Caki2 (cell line): Measurements from ENCODE around the gene ZNF407. TPM values are rescaled to one million over a fixed set of nuclear protein-coding genes. Genes with fewer than 3 reads are reported as not detected.

Experiments used
- DNase-seq: peaks from one replicate; pipeline ENCODE4 v3.0.0-alpha.2; 2015; ENCODE audit warnings: low read depth
- in situ Hi-C: cut with HindIII; loops from 2 replicates; pipeline ENCODE4 v1.10.0; 2016; ENCODE audit warnings: low sequenced_read_pairs, low pct_unique_long_range_greater_than_20kb, mixed read lengths
- total RNA-seq: library from RNA; depleted of rRNA; stranded (reverse); fragments of >200 nt; shearing (Covaris generic); gene quantifications from 2 replicates; pipeline ENCODE4 v1.2.3, GENCODE V29; 2014; ENCODE audit warnings: low replicate concordance

ZNF407 gene
- total RNA-seq, 1 experiment from 2014 or later, result 1.3 TPM

DNA sequence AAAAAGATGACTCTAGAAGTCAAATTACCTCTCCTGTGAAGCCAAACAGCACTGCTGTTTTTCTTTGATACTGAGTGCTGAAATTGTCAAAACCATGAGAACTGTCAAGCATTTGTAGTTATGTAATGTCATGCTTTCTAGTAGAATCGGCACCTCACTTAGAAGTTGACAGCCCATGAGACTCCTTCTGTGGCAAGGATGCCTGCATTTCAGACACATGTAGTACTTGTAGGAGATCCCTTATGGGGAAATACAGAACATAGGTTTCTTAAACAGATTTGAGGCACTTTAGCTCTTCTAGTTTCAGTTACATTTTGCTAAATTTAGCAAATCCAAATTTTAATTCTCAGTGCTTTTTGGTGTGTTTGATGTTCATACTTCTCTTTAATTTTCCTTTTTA lies 15.7 kb downstream of the ZNF407 start:
- in situ Hi-C loops, result no loop called here
- DNase-seq, result no peak

DNA sequence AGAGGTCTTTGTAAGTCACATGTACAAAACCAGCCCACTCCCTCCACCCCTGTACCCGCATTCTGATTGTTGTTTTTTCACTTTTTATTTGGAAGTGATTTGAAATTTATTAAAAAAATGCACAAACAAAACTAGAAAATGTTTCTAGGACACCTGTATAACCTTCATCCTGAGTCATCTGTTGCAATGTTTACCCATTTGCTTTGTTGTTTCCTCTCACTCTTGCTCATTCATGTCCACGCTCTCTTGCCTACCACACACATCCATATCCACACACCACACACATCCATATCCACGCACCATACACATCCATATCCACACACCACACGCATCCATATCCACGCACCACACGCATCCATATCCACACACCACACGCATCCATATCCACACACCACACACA lies 18.8 kb downstream of the ZNF407 start:
- DNase-seq, result no peak
- in situ Hi-C loops, result no loop called here

DNA sequence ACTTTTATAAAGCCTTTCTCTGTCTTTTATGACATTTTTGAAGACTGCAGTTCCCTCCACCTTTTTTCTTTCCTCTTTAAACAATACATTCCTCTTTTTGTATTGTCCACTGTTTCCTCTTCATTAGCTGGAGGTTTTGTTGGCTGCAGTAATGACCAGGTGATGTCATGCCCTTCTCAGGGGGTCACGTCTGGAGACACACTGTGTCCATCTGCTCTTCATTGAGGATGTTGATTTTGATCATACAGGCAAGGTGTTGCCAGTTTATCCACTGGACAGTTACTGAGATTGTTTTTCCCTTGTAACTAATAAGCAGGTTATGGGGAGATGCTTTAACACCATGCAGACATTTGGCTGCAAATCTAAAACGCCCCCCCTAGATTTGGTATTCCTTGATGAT lies 19.8 kb downstream of the ZNF407 start:
- in situ Hi-C loops, result no loop called here
- DNase-seq, result no peak

DNA sequence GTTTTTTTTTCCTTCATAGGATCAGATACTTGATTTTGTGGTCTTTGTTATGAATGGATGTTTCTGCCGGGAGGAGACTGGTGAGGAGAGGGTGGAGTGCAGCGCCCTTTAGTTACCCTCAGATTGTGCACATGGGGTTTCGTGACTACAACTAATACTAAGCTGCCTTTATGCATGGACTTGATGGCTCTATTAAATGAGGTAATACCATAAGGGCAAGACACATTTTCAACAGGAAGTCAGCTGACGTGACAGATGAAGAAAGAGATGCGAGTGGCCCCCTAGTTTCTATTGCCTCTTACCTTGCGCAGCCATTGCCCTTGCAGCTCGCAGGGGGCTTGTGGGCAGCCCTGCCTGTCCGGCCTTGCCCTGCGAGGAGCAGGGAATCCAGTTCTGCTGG lies 24.4 kb downstream of the ZNF407 start:
- in situ Hi-C loops, result no loop called here
- no peak for DNase-seq

DNA sequence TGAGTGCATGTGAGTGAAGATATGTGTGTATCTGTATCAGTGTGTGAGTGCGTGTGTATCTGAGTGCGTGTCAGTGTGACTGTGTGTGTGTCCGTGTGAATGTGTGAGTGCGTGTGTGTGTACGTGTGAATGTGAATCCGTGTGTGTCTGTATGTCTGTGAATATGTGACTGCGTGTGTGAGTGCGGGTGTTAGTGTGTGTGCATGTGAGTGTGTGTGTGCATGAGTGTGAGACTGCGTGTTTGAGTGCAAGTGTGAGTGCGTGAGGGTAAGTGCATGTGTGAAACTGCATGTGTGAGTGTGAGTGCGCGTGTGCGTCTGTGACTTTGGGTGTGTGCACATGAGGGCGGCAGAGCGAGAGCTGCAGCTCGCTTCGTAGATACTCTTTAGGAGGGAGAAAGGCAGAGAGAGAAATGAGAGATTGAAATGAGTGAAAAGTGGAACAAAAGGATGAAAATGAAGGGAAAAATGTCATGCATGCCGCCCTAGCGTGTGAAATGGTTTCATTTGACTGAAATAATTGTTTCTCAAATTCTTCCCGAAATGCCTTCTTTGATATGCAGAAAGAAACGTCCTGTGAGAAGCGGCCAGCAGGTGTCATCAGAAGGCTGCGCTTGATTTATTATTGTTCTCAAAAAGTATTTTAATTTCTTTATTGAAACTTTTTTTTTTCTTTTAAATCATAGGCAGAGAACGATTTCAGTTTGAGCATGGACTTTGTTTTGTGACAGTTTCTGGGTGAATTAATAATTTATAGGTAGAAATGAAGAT lies 25.6 kb downstream of the ZNF407 start:
- DNase-seq, result no peak
- in situ Hi-C loops, result no loop called here

DNA sequence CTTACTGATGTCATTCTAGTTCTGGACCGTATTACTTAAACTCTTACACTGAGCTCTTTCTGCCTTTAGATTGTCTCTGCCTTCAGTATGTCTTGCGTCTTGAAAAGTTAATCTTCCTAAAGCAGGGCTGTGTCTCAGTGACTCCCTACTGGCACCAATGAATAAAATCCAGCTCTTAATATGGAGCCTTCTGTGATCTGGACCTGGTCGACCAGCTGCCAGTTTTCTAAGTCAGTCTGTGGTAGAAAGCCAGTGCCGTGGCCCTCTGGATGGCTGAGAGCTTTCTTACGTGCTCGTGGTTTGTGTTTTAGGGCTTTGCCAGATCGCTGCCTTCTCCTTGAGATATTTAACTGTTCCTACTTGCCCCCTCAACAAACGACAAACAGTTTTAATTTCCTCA lies 26.8 kb downstream of the ZNF407 start:
- in situ Hi-C loops, result no loop called here
- DNase-seq, result no peak

DNA sequence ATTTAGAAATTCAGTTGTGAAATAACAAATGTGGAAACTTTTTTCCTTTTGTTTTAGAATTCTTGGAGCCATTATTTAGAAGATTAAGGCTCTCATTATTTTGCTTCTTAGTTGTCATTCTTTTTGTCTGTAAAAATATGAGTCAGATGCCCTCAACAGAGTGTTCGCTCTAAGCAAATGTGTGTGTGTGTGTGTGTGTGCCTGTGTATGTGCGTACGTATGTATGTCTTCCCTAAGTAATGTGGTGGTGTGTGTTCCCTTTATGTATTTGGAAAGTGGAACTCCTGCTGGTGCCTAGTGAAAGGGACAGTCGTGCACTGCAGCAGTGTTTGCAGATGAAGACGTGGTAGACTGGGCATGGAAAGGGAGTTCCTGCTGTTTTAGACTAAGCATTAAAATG lies 27.5 kb downstream of the ZNF407 start:
- in situ Hi-C loops, result no loop called here
- no peak for DNase-seq

DNA sequence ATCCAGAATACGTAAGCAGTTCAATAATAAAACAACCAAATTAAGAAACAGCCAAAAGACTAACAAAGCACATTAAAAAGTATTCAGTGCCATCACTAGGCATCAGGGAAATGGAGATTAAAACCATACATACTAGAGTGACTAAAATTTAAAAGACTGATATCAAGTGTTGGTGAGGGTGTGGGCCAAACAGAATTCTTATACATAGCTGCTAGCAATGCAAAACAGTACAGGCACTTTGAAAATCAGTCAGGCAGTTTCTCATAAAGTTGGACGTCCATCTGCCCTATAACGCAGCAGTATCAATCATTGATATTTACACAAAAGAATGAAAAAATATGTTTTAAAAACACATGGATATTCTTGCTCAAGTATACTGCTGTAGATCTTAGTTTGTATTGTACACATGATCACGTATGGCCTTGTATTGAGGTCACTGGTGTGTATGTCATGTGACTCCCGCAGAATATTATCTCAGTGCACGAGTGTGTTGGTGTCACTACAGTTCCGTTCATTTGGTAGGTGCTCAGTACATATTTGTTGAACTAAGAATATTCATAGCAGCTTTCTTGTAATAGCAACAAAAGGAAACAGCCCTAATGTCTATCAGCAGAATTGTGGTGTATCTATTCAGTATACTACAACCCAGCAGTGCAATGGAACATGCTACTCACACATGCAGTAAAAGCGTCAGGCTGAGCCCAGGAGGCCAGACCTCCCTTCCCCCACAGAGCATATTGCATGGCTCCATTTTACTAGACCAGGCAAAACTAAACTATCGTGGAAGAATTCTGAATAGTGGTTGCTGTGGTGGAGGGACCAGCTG lies 28.6 kb downstream of the ZNF407 start:
- DNase-seq, result no peak
- in situ Hi-C loops, result no loop called here

DNA sequence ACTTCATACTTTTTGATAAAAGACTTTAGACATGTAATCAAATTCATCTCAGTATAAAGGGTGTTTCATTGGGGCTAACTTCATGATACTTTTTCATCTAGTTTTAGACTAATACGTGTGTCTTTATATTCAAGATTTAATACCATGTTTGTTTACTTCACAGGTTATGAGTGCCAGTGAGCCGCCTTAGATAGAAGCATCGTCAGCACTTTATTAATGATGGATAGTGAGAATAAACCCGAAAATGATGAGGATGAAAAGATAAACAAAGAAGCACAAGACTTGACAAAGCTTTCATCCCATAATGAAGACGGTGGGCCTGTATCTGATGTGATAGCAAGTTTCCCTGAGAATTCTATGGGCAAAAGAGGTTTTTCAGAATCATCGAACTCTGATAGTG lies 33.1 kb downstream of the ZNF407 start:
- in situ Hi-C loops, result no loop called here
- no peak for DNase-seq

DNA sequence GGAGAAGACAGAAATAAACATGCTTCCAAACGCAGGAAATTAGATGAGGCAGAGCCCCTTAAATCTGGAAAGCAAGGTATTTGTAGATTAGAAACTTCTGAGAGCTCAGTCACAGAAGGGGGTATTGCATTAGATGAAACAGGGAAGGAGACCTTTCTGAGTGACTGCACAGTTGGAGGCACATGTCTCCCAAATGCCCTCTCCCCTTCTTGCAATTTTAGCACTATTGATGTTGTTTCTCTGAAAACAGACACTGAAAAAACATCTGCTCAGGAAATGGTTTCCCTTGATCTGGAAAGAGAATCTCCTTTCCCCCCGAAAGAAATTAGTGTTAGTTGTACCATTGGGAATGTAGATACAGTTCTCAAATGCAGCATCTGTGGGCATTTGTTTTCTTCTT lies 33.5 kb downstream of the ZNF407 start:
- DNase-seq, result no peak
- in situ Hi-C loops, result no loop called here

DNA sequence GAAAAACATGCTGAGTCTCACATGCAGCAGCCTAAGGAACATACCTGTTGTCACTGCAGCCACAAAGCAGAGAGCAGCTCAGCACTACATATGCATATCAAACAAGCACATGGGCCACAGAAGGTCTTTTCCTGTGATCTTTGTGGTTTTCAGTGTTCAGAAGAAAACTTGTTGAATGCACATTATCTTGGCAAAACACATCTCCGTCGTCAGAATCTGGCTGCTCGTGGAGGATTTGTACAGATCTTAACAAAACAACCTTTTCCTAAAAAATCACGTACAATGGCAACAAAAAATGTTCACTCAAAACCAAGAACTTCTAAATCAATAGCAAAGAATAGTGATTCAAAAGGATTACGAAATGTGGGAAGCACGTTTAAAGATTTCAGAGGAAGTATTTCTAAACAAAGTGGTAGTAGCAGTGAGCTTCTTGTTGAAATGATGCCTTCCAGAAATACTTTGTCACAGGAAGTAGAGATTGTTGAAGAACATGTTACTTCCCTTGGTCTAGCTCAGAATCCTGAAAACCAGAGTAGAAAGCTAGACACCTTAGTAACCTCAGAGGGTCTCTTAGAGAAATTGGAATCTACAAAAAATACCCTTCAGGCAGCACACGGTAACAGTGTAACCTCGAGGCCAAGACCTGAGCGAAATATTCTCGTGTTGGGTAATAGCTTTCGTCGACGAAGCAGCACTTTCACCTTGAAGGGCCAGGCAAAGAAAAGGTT lies 34.1 kb downstream of the ZNF407 start:
- no peak for DNase-seq
- in situ Hi-C loops, result no loop called here

DNA sequence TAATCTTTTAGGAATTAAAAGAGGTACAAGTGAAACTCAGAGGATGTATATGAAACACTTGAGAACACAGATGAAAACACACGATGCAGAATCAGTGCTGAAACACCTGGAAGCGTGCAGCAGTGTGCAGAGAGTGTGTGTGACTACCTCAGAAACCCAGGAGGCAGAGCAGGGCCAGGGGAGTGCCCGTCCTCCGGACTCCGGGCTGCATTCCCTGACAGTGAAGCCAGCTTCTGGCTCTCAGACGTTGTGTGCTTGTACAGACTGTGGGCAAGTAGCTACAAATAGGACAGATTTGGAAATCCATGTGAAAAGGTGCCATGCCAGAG lies 34.6 kb downstream of the ZNF407 start:
- DNase-seq, result no peak
- in situ Hi-C loops, result no loop called here

DNA sequence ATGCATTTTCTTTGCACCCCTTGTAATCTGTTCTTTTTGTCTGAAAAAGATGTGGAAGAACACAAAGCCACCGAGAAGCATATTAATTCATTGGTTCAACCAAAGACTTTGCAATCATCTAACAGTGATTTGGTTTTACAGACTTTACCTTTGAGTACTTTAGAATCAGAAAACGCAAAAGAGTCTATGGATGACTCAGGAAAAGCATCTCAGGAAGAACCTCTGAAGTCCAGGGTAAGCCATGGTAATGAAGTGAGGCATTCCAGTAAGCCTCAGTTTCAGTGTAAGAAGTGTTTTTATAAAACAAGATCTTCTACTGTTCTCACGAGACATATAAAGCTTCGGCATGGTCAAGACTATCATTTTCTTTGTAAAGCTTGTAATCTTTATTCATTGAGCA lies 35.2 kb downstream of the ZNF407 start:
- in situ Hi-C loops, result no loop called here
- no peak for DNase-seq

DNA sequence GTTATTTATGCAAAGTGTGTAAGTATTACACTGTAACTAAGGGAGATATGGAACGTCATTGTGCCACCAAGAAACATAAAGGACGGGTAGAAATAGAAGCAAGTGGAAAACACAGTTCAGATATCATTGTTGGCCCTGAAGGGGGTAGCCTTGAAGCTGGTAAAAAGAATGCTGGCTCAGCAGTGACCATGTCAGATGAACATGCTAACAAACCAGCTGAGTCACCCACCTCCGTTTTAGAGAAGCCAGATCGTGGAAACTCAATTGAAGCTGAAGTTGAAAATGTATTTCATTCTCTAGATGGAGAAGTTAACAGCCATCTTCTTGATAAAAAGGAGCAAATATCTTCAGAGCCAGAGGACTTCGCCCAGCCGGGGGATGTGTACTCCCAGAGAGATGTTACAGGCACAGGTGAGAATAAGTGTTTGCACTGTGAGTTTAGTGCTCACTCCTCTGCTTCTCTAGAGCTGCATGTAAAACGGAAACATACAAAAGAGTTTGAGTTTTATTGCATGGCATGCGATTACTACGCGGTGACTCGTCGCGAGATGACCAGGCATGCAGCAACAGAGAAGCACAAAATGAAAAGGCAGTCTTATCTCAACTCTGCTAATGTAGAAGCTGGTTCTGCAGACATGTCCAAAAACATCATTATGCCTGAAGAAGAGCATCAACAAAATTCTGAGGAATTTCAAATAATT lies 36.1 kb downstream of the ZNF407 start:
- in situ Hi-C loops, result no loop called here

DNA sequence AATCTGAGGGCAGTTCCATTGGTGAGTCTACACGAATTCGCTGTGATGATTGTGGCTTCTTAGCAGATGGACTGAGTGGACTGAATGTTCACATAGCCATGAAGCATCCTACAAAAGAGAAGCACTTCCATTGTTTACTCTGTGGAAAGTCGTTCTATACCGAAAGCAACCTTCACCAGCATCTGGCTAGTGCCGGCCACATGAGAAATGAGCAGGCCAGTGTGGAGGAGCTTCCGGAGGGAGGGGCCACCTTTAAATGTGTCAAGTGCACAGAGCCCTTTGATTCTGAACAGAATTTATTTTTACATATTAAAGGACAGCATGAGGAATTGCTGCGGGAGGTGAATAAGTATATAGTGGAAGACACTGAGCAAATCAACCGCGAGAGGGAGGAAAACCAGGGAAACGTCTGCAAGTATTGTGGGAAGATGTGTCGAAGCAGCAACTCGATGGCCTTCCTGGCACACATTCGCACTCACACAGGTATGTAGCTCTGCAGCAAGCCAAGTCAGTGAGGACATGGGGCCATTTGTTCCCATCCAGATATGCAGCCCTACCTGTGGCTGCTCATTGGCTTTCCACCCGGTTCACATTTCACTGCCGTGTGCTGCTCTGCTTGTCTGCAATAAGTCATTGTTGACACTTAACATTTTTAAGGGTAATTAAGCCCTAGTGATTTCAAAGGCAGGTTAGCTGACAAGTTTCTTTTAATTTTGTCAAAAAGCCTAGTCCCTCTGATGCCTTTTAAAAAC lies 37.7 kb downstream of the ZNF407 start:
- in situ Hi-C loops, result no loop called here
- DNase-seq, result no peak

More for the DNA sequence above, 36.1 kb downstream of the ZNF407 start:
- DNase-seq, result no peak

DNA sequence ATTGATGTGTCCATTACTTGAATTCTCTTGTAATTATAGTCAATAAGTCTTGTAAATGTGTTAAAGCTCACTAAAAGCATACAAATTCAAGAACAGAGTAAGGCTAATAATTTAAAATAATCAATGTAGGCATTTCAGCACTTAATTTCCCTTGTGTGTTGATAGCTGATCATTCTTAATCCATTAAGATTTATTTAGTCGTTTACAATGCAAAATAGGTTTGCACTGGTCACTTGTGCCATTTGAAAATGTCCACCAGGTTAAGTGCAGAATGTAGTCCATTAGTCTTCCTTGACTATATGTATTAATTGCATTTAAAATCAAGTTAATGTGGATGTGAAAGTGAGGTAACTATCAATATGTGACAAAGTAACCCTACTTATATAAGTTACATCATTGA lies 39.4 kb downstream of the ZNF407 start:
- in situ Hi-C loops, result no loop called here
- no peak for DNase-seq

DNA sequence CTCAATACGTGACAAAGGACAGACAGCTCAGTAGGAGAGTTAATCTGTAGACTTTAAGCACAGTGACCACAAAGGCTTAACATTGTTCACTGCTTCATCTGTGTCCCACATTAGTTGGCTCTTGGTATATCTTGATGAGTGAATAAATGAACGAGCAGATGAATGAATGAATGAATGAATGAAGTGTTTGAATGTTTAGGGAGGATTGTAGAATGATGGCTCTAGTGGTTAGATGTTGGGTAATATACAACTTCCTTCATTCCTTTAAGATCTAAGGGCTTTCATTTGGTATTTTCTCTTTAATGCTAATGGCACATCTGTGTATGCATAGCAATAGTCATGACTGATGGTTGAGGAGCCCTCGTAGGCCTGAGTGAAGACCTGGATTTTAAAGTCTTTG lies 40.5 kb downstream of the ZNF407 start:
- in situ Hi-C loops, result no loop called here
- no peak for DNase-seq

DNA sequence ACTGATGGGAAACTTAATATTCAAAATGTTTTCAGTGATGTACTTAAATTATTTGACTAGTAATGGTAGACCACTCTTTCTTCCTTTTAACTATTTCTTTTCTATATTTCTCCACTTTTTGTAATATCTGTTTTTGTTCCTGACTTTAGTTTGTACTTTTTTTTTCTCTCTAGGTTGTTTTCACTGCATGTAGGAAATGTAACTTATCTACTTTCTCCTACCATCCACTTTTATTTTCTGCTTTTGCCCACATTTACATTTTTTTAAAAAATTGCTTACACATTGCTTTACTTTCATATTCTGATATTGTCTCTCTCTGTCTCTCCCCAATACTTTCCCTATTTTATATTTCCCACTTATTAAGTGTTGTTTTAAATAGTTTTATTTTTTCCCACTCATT lies 47.0 kb downstream of the ZNF407 start:
- in situ Hi-C loops, result no loop called here
- no peak for DNase-seq
